RPMI8226 (cell line): ENCODE results near the gene PCDHA13.
"Not testable (repeated sequence)": the region's sequence is repeated elsewhere in the genome, so short reads cannot be mapped to it uniquely, and the experiment has no call there.

Experiments used
- DNase-seq: peaks from one replicate; pipeline ENCODE4 v3.0.0-alpha.2; 2015

The PCDHA13 gene, protein sequence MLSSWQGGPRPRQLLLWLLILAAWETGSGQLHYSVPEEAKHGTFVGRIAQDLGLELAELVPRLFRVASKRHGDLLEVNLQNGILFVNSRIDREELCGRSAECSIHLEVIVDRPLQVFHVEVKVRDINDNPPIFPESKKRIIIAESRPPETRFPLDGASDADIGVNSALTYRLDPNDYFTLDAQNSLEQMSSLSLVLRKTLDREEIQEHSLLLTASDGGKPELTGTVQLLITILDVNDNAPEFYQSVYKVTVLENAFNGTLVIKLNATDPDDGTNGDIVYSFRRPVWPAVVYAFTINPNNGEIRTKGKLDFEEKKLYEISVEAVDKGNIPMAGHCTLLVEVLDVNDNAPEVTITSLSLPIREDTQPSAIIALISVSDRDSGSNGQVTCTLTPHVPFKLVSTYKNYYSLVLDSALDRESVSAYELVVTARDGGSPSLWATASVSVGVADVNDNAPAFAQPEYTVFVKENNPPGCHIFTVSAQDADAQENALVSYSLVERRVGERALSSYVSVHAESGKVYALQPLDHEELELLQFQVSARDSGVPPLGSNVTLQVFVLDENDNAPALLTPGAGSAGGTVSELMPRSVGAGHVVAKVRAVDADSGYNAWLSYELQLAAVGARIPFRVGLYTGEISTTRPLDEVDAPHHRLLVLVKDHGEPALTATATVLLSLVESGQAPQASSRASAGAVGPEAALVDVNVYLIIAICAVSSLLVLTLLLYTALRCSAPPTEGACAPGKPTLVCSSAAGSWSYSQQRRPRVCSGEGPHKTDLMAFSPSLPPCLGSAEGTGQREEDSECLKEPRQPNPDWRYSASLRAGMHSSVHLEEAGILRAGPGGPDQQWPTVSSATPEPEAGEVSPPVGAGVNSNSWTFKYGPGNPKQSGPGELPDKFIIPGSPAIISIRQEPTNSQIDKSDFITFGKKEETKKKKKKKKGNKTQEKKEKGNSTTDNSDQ

GRCh38 chr5:140881889-140882590, at the start of gene PCDHA13:
PCDHA13 (plus strand) TSS chr5:140882124; CDS start chr5:140882269, 145 bp downstream.
- no peak for DNase-seq

DNA sequence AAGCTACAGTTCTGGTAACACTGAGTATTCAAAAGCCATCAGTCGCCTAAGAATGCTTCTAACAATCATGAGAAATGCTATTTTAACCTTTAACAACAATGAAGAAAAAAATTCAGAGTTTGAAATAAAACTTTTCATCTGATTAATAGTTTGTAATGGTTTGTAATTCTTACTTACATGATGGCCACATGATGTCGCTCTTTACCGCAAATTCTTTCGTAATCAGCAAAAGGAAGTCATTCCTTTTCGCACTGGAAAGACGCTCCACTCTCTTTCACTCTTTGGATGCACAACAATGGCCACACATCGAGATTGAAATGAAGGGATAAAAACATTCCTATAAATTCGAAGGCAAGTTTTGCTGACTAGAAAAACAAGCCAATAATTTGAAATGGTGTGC, 47.9 kb upstream of the PCDHA13 start, which contains the start of gene PCDHA7:
Gene PCDHA7 (plus strand): TSS at position 277 of the 400 bp plus-strand sequence. CDS start 115 bp downstream, at position 392.
- no peak for DNase-seq

DNA sequence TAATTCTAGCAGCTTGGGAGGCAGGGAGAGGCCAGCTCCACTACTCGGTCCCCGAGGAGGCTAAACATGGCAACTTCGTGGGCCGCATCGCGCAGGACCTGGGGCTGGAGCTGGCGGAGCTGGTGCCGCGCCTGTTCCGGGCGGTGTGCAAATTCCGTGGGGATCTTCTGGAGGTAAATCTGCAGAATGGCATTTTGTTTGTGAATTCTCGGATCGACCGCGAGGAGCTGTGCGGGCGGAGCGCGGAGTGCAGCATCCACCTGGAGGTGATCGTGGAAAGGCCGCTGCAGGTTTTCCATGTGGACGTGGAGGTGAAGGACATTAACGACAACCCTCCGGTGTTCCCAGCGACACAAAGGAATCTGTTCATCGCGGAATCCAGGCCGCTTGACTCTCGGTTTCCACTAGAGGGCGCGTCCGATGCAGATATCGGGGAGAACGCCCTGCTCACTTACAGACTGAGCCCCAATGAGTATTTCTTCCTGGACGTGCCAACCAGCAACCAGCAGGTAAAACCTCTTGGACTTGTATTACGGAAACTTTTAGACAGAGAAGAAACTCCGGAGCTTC, 47.4 kb upstream of the PCDHA13 start:
- not testable (repeated sequence) for DNase-seq

DNA sequence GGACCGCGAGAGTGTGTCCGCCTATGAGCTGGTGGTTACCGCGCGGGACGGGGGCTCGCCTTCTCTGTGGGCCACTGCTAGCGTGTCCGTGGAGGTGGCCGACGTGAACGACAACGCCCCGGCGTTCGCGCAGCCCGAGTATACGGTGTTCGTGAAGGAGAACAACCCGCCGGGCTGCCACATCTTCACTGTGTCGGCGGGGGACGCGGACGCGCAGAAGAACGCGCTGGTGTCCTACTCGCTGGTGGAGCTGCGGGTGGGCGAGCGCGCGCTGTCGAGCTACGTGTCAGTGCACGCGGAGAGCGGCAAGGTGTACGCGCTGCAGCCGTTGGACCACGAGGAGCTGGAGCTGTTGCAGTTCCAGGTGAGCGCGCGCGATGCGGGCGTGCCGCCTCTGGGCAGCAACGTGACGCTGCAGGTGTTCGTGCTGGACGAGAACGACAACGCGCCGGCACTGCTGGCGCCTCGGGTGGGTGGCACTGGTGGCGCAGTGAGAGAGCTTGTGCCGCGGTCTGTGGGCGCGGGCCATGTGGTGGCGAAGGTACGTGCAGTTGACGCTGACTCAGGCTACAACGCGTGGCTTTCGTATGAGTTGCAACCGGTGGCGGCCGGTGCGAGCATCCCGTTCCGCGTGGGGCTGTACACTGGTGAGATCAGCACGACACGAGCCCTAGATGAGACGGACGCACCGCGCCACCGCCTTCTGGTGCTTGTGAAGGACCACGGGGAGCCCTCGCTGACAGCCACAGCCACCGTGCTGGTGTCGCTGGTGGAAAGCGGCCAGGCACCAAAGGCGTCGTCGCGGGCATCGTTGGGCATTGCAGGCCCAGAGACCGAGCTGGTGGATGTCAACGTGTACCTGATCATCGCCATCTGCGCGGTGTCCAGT, 46.1 kb upstream of the PCDHA13 start:
- no peak for DNase-seq

GRCh38 chr5:140840978-140841962, 40.7 kb upstream of the PCDHA13 start, which contains the start of gene PCDHA8:
PCDHA8 (plus strand) TSS chr5:140841187; CDS start chr5:140841322, 135 bp downstream.
- peak; percentile 18 for DNase-seq

DNA sequence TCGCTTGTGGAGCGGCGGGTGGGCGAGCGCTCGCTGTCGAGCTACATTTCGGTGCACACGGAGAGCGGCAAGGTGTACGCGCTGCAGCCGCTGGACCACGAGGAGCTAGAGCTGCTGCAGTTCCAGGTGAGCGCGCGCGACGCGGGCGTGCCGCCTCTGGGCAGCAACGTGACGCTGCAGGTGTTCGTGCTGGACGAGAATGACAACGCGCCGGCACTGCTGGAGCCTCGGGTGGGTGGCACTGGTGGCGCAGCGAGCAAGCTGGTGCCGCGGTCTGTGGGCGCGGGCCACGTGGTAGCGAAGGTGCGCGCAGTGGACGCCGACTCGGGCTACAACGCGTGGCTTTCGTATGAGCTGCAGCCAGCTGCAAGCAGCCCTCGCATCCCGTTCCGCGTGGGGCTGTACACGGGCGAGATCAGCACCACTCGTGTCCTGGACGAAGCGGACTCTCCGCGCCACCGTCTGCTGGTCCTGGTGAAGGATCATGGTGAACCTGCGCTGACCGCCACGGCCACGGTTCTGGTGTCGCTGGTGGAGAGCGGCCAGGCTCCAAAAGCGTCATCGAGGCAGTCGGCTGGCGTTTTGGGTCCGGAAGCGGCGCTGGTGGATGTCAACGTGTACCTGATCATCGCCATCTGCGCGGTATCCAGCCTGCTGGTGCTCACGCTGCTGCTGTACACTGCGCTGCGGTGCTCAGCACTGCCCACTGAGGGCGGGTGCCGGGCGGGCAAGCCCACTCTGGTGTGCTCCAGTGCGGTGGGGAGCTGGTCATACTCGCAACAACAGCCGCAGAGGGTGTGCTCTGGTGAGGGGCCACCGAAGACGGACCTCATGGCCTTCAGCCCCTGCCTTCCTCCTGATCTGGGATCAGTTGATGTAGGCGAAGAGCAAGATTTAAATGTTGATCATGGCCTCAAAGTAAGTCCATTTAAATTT, 38.9 kb upstream of the PCDHA13 start:
- DNase-seq: no peak

DNA sequence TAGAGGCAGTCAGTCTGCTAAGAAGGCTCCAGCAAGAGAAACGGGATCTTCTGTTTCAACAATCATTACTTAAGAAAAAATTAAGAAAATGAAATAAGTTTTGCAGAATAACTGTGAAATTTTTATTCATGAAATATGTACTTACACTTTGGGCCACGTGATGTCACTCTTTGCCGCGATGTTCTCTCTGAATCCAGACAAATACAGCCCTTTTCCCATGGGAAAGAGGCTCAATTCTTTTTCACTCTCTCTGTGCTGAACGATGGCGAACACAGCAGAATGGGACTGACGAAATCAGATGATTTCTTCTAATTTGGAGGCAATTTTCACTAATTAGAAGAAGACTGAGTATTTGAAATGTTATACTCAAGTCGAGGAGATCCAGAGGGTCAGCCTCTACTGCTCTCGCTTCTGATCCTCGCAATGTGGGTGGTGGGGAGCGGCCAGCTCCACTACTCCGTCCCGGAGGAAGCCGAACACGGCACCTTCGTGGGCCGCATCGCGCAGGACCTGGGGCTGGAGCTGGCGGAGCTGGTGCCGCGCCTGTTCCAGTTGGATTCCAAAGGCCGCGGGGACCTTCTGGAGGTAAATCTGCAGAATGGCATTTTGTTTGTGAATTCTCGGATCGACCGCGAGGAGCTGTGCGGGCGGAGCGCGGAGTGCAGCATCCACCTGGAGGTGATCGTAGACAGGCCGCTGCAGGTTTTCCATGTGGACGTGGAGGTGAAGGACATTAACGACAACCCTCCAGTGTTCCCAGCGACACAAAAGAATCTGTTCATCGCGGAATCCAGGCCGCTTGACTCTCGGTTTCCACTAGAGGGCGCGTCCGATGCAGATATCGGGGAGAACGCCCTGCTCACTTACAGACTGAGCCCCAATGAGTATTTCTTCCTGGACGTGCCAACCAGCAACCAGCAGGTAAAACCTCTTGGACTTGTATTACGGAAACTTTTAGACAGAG, 33.5 kb upstream of the PCDHA13 start, which contains the start of gene PCDHA9:
Gene PCDHA9 (plus strand): TSS at position 244 of the 964 bp plus-strand sequence. CDS start 114 bp downstream, at position 358.
- not testable (repeated sequence) for DNase-seq

GRCh38 chr5:140849831-140850634, 31.9 kb upstream of the PCDHA13 start:
- not testable (repeated sequence) for DNase-seq

- no peak for DNase-seq
Measured at GRCh38 chr5:140855772-140856674, 25.9 kb upstream of the PCDHA13 start, which contains the start of gene PCDHA10. PCDHA10 (plus strand) TSS chr5:140855897; CDS start chr5:140856049, 152 bp downstream.

DNA sequence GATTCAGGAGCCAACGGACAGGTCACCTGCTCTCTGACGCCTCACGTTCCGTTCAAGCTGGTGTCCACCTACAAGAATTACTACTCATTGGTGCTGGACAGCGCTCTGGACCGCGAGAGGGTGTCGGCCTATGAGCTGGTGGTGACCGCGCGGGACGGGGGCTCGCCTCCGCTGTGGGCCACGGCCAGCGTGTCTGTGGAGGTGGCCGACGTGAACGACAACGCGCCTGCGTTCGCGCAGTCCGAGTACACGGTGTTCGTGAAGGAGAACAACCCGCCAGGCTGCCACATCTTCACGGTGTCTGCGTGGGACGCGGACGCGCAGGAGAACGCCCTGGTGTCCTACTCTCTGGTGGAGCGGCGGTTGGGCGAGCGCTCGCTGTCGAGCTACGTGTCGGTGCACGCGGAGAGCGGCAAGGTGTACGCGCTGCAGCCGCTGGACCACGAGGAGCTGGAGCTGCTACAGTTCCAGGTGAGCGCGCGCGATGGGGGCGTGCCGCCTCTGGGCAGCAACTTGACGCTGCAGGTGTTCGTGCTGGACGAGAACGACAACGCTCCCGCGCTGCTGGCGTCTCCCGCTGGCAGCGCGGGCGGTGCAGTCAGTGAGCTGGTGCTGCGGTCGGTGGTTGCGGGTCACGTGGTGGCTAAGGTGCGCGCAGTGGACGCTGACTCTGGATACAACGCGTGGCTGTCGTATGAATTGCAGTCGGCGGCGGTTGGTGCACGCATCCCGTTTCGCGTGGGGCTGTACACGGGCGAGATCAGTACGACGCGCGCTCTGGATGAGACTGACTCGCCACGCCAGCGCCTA, 24.5 kb upstream of the PCDHA13 start:
- DNase-seq: no peak

GRCh38 chr5:140857987-140858240, 24.0 kb upstream of the PCDHA13 start:
- DNase-seq: no peak

GRCh38 chr5:140862441-140863295, 19.3 kb upstream of the PCDHA13 start:
- no peak for DNase-seq

DNA sequence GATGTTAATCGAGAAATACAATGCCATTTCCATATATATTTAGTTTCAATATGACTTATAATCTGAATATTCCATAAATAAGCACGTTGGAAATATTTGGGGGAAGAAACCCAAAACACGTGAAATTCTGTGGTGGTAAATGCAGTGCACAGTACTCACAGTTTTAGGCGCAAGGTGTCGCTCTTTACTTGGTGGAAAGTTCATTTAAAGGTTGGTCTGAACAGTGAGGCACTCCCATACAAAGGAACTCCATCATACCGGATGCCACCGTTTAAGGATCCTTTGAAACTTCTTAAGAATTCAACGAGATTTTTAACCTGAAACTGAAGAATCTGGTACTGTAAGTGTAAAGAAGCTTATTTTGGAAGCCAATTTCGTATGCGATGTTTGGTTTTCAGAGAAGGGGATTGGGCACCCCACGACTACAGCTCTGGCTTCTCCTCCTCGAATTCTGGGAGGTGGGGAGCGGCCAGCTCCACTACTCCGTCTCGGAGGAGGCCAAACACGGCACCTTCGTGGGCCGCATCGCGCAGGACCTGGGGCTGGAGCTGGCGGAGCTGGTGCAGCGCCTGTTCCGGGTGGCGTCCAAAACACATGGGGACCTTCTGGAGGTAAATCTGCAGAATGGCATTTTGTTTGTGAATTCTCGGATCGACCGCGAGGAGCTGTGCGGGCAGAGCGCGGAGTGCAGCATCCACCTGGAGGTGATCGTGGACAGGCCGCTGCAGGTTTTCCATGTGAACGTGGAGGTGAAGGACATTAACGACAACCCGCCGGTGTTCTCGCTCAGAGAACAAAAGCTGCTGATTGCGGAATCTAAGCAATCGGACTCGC, 13.0 kb upstream of the PCDHA13 start, which contains the start of gene PCDHA11:
Gene PCDHA11 (plus strand): TSS at position 237 of the 834 bp plus-strand sequence. CDS start 147 bp downstream, at position 384.
- DNase-seq: peak; percentile 31
